Endodermal cell (in vitro differentiated cells): ENCODE results near the gene TGM3. TPM values are rescaled to one million over a fixed set of nuclear protein-coding genes. Genes with fewer than 3 reads are reported as not detected.
A peak's percentile ranks its signal among the peaks of the same experiment; 100 is the strongest.

Experiments
- DNase-seq: peaks from one replicate; pipeline ENCODE4 v3.0.0-alpha.2; 2017
- H3K27ac ChIP-seq: 2 replicates; pipeline ENCODE4 v1.5.1; 2013; ENCODE audit warnings: mild to moderate bottlenecking, low read depth, low read length, moderate library complexity
- H3K27me3 ChIP-seq: 2 replicates; pipeline ENCODE4 v1.6.1; 2013; ENCODE audit warnings: mild to moderate bottlenecking, low read length, moderate library complexity; ENCODE audit not compliant: insufficient read depth, control insufficient read depth, poor library complexity, severe bottlenecking
- H3K36me3 ChIP-seq: 2 replicates; pipeline ENCODE4 v1.7.0; 2013; ENCODE audit warnings: mild to moderate bottlenecking, low read length, moderate library complexity; ENCODE audit not compliant: control insufficient read depth, insufficient read depth
- H3K4me1 ChIP-seq: one replicate; pipeline ENCODE4 v1.7.0; 2013; ENCODE audit warnings: low read length; ENCODE audit not compliant: control insufficient read depth, insufficient read depth
- H3K4me3 ChIP-seq: 2 replicates; pipeline ENCODE4 v1.5.1; 2013; ENCODE audit warnings: mild to moderate bottlenecking, low read length, moderate library complexity
- H3K9ac ChIP-seq: 2 replicates; pipeline ENCODE4 v1.6.1; 2013; ENCODE audit warnings: mild to moderate bottlenecking, low read length, moderate library complexity; ENCODE audit not compliant: poor library complexity, severe bottlenecking; ENCODE audit errors: extremely low read depth
- H3K9me3 ChIP-seq: 2 replicates; pipeline ENCODE4 v1.6.1; 2013; ENCODE audit warnings: mild to moderate bottlenecking, low read length, moderate library complexity; ENCODE audit not compliant: control insufficient read depth
- H3K27ac Mint-ChIP-seq: 2 replicates; pipeline ENCODE4 v1.8.0; 2020; ENCODE audit warnings: mixed read lengths
- H3K27me3 Mint-ChIP-seq: 2 replicates; pipeline ENCODE4 v1.8.0; 2021; ENCODE audit warnings: mild to moderate bottlenecking, mixed read lengths; ENCODE audit not compliant: insufficient read depth
- H3K36me3 Mint-ChIP-seq: 2 replicates; pipeline ENCODE4 v1.8.0; 2020; ENCODE audit warnings: low read depth, mixed read lengths
- H3K4me1 Mint-ChIP-seq: 2 replicates; pipeline ENCODE4 v1.8.0; 2020; ENCODE audit warnings: mixed read lengths
- H3K4me3 Mint-ChIP-seq: 2 replicates; pipeline ENCODE4 v1.8.0; 2020; ENCODE audit warnings: mild to moderate bottlenecking, moderate library complexity, mixed read lengths
- H3K9me3 Mint-ChIP-seq: 2 replicates; pipeline ENCODE4 v1.8.0; 2020; ENCODE audit warnings: mild to moderate bottlenecking, mixed read lengths
- CTCF ChIP-seq: fragments of 200-600 bp; sonication (generic); conservative IDR thresholded peaks from 2 replicates; pipeline ENCODE4 v1.5.0; 2021; ENCODE audit warnings: antibody characterized with exemption, mild to moderate bottlenecking
- WGBS, 2 experiments: methylation state at CpG; one replicate each; pipeline versions ENCODE4 v1.1.5 to v1.1.7; 2013; ENCODE audit warnings: missing lambda C conversion rate in 2 of 2, mixed read lengths in 1 of 2; ENCODE audit not compliant: insufficient coverage in 1 of 2, insufficient read length in 1 of 2; 5-methylcytosine and 5-hydroxymethylcytosine counted together
- total RNA-seq, 2 donors: library from RNA; stranded (reverse); fragmentation: NEBNext Ultra II Directional in 1 of 2; extraction: Animal tissue kit (Norgen Biotek cat#: 25700) in 1 of 2; gene quantifications; 2 replicates in 1 of 2; 3 replicates in 1 of 2; pipeline ENCODE4 v1.2.1, GENCODE V29; 2021

Gene TGM3
- total RNA-seq, 2 donors from 2014 or later, result 0.29 to 0.38 TPM

- no peaks in the 10 kb centered on the region for H3K36me3 ChIP-seq
- Mint-ChIP-seq H3K4me1 (peaks cover 33% of the 10 kb centered on the region), H3K9me3 (no peaks in the 10 kb centered on the region), H3K36me3 (no peaks in the 10 kb centered on the region), H3K27ac (no peak overlapping the region), H3K4me3 (no peak overlapping the region), H3K27me3 (peaks cover 3% of the 10 kb centered on the region)
- DNase-seq, result no peak
- H3K9ac ChIP-seq, result no peak overlapping the region
- no peak for TF ChIP-seq CTCF
- peaks cover 18% of the 10 kb centered on the region for H3K4me1 ChIP-seq
- no peaks in the 10 kb centered on the region for H3K27me3 ChIP-seq
- H3K4me3 ChIP-seq, result no peak overlapping the region
- no peak overlapping the region for H3K27ac ChIP-seq
- no peaks in the 10 kb centered on the region for H3K9me3 ChIP-seq
- 81% methylated on average over 7 of the region's 7 CpGs; no CpG with 5 or more reads in 1 of the 2 experiments for WGBS, 2 experiments
These were observed 515 bp upstream of the TGM3 start for GRCh38 chr20:2295286-2295685.

GRCh38 chr20:2296524-2297356, 939 bp downstream of the TGM3 start:
- Histone ChIP-seq H3K9me3 (no peaks in the 10 kb centered on the region), H3K4me3 (peak overlapping the region; percentile 10), H3K36me3 (no peaks in the 10 kb centered on the region), H3K27me3 (no peaks in the 10 kb centered on the region), H3K27ac (no peak overlapping the region), H3K4me1 (peaks cover 18% of the 10 kb centered on the region), H3K9ac (peak overlapping the region; percentile 14)
- H3K27ac Mint-ChIP-seq, result no peak overlapping the region
- 64% methylated on average over 5 of the region's 5 CpGs for WGBS, 2 experiments
- H3K27me3 Mint-ChIP-seq, result peaks cover under 1% of the 10 kb centered on the region
- TF ChIP-seq CTCF, result no peak
- H3K9me3 Mint-ChIP-seq, result no peaks in the 10 kb centered on the region
- peak overlapping the region; percentile 18 for H3K4me3 Mint-ChIP-seq
- peaks cover 33% of the 10 kb centered on the region for H3K4me1 Mint-ChIP-seq
- peak; percentile 49 for DNase-seq
- no peaks in the 10 kb centered on the region for H3K36me3 Mint-ChIP-seq

GRCh38 chr20:2297357-2297728, 1.5 kb downstream of the TGM3 start:
- peaks cover 33% of the 10 kb centered on the region for H3K4me1 Mint-ChIP-seq
- no peaks in the 10 kb centered on the region for H3K27me3 Mint-ChIP-seq
- Histone ChIP-seq H3K27me3 (no peaks in the 10 kb centered on the region), H3K27ac (peak overlapping the region; percentile 13), H3K9ac (peak overlapping the region; percentile 14), H3K36me3 (no peaks in the 10 kb centered on the region), H3K4me3 (peak overlapping the region; percentile 10), H3K4me1 (peaks cover 18% of the 10 kb centered on the region), H3K9me3 (no peaks in the 10 kb centered on the region)
- H3K4me3 Mint-ChIP-seq, result peak overlapping the region; percentile 18
- 34 to 58% methylated on average over 7 of the region's 7 CpGs for WGBS, 2 experiments
- H3K27ac Mint-ChIP-seq, result peak overlapping the region; percentile 62
- H3K9me3 Mint-ChIP-seq, result no peaks in the 10 kb centered on the region
- DNase-seq, result peak; percentile 71
- TF ChIP-seq CTCF, result no peak
- H3K36me3 Mint-ChIP-seq, result no peaks in the 10 kb centered on the region
